ENCODE results near the gene FRMD4B. TPM values are rescaled to one million over a fixed set of nuclear protein-coding genes. Genes with fewer than 3 reads are reported as not detected.
A peak's percentile ranks its signal among the peaks of the same experiment; 100 is the strongest.

FRMD4B gene
- total and polyA plus RNA-seq, 10 of the 15 experiments (the other 5 are each of a cell fraction or from before 2014, with no cell fraction given), result 3.9 to 11.4 (median 8.0) TPM

DNA sequence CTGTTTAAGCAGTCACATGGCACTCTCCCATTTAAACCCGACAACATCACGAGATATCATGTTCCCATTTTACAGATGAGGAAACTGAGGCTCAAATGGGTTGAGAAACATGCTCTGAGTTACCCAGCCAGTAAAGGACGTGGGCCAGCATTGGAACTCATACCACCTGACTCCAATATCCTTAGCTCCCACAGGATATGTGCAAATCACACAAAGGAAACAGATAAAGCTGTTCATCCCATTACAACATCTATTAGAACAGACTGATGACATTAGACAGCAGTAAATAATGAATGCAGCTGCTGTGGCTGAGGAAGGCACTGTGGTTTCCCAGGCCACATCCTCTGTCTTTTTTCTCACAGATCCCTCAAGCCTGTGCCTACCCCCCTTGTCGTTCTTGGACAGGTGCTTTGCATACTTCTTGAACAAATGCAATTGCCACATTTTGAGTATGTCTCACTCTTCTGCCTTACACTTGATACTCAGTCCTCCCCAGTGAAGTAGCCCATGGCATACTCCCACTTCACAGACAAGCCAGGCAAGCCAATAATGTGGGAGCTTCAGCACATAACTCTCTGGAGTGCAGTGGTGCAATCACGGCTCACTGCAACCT is 17.7 kb downstream of the FRMD4B start:
- POLR2A ChIA-PET, result interaction anchor here (1.7 kb wide), 1 partner anchor 42 kb away, joined by 8 read pairs; no protein-coding TSS in a partner anchor
- no peaks in the 10 kb centered on the region for H3K27me3 ChIP-seq (replicated peaks in 1 of 2; ENCODE audit: control insufficient read depth in 2 of 2, insufficient read depth in 2 of 2, low read length in 1 of 2)
- H3K4me3 ChIP-seq, result no peak overlapping the region
- no peaks in the 10 kb centered on the region for H3K79me2 ChIP-seq (ENCODE audit: control insufficient read depth, insufficient read depth, low read length)
- WGBS (ENCODE audit: insufficient coverage, insufficient replicate concordance, low lambda C conversion rate, missing lambda C conversion rate), result 12% methylated on average over 5 of the region's 5 CpGs
- peaks cover 23% of the 10 kb centered on the region for H3K4me1 ChIP-seq (ENCODE audit: control insufficient read depth, insufficient read depth, low read length)
- DNase-seq (ENCODE audit: low read depth, low spot score) (peak; percentile 91), FAIRE-seq (peak; percentile 92), ATAC-seq (peak; percentile 98)
- in situ Hi-C loops (cut with MboI), result no loop called here
- BruUV-seq (replicated peaks), result no TSS peak
- intact Hi-C loops (cut with micrococcal nuclease; ENCODE audit: unreplicated experiment), result loop anchor here (1.0 kb wide), 1 partner anchor 44 kb away; no protein-coding TSS in a partner anchor
- H2AFZ ChIP-seq (ENCODE audit: control insufficient read depth, low read depth, low read length), result peak overlapping the region; percentile 22
- RAD21 ChIA-PET (ENCODE audit: unreplicated experiment), result interaction anchor here (0.9 to 2.5 kb wide), 6 partner anchors 41 to 207 kb away, joined by 3 to 12 read pairs (median 6); no protein-coding TSS in a partner anchor
- SMC1A ChIA-PET (ENCODE audit: uncharacterized antibody, unreplicated experiment), result interaction anchor here (0.8 to 3.2 kb wide), 15 partner anchors 11 to 169 kb away, joined by 3 to 20 read pairs (median 4); no protein-coding TSS in a partner anchor
- H3K4me2 ChIP-seq (ENCODE audit: control insufficient read depth, insufficient read depth), result peak overlapping the region; percentile 62
- CTCF ChIA-PET, result interaction anchor here (0.6 to 3.1 kb wide), 13 partner anchors 9 to 207 kb away, joined by 3 to 20 read pairs (median 4); no protein-coding TSS in a partner anchor
- H3K9ac ChIP-seq (ENCODE audit: control insufficient read depth, insufficient read depth, low read length), result no peak overlapping the region
- H3K9me3 ChIP-seq (replicated peaks; ENCODE audit: control insufficient read depth, insufficient read depth, low read length), result no peaks in the 10 kb centered on the region; the same call in 2 of the 3 replicates
- no peaks in the 10 kb centered on the region for H4K20me1 ChIP-seq (ENCODE audit: control insufficient read depth, insufficient read depth)
- H3K27ac ChIP-seq (ENCODE audit: control insufficient read depth, insufficient read depth), result no peak overlapping the region
- H3K36me3 ChIP-seq (ENCODE audit: control insufficient read depth in 2 of 2, insufficient read depth in 2 of 2, low read length in 1 of 2), result no peaks in the 10 kb centered on the region
- TF ChIP-seq E2F4 (IDR thresholded peaks at IDR 0.05; ENCODE audit: low read depth, low read length) (no peak), MXI1 (IDR thresholded peaks at IDR 0.05; ENCODE audit: low read depth, low read length) (peak; percentile 62; the same call in 1 of the 2 replicates), PML (IDR thresholded peaks at IDR 0.05; ENCODE audit: low read length) (0 out of 2 replicates have a peak, but pooled peaks have one; percentile 28), ZNF687 (IDR thresholded peaks at IDR 0.05) (peak; percentile 55; the same call in 1 of the 2 replicates), ZNF592 (IDR thresholded peaks at IDR 0.05) (no peak), EED (IDR thresholded peaks at IDR 0.05; ENCODE audit: low read depth) (peak; percentile 93), HDGF (IDR thresholded peaks at IDR 0.05) (peak; percentile 78; the same call in 1 of the 2 replicates), MTA3 (IDR thresholded peaks at IDR 0.05; ENCODE audit: borderline replicate concordance, low read length) (no peak; the same call in 1 of the 2 replicates), NKRF (conservative IDR thresholded peaks at IDR 0.05) (no peak)
